HG03457 (cell line): ENCODE results near the gene TXNL4A.
A peak's percentile ranks its signal among the peaks of the same experiment; 100 is the strongest.
"Not testable (repeated sequence)": the region's sequence is repeated elsewhere in the genome, so short reads cannot be mapped to it uniquely, and the experiment has no call there.

ENCODE experiments used
- ATAC-seq: cut with Tn5 transposase; IDR thresholded peaks from one replicate; pipeline ENCODE4 v1.9.1; 2021; ENCODE audit warnings: moderate number of reproducible peaks; ENCODE audit not compliant: unreplicated experiment

The TXNL4A gene

DNA sequence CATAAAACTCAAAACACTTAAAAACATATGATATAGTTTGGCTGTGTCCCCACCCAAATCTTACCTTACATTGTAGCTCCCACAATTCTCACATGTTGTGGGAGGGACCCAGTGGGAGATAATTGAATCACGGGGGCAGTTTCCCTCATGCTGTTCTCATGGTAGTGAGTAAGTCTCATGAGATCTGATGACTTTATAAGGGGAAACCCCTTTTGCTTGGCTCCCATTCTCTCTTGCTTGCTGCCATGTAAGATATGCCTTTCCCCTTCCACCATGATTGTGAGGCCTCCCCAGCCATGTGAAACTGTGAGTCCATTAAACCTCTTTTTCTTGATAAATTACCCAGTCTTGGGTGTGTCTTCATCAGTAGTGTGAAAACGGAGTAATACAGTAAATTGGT is 11.3 kb upstream of the TXNL4A start:
- ATAC-seq: not testable (repeated sequence)

- no peak for ATAC-seq
These were observed 3.1 kb upstream of the TXNL4A start for GRCh38 chr18:79991494-79991893.

- no peak for ATAC-seq
These were observed 783 bp upstream of the TXNL4A start for GRCh38 chr18:79989195-79989497.

GRCh38 chr18:79988071-79988450 is 302 bp downstream of the TXNL4A start:
- peak; percentile 42 for ATAC-seq

DNA sequence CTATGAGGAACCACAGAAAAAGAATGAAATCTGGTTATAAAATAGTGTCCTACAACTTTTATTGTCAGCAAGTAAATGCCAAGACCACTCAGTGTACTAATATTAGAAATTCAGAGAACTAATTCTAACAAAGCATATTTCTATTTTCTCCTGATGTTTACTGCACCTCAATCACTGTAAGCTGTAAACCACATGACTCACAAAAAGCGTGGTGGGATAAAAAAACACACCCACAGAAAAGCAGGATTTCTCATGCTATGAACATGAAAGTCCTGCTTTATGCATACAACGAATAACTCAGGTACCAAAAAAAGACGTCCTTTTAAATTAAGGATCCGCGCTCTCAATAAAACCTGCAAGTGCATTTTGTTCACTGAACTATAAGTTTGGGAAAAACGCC is 797 bp downstream of the TXNL4A start:
- ATAC-seq: no peak

GRCh38 chr18:79986726-79987125 is 1.6 kb downstream of the TXNL4A start:
- ATAC-seq: no peak

GRCh38 chr18:79985172-79985571 is 3.2 kb downstream of the TXNL4A start:
- ATAC-seq: no peak

- no peak for ATAC-seq
These were observed 4.6 kb downstream of the TXNL4A start for GRCh38 chr18:79983793-79984192.

DNA sequence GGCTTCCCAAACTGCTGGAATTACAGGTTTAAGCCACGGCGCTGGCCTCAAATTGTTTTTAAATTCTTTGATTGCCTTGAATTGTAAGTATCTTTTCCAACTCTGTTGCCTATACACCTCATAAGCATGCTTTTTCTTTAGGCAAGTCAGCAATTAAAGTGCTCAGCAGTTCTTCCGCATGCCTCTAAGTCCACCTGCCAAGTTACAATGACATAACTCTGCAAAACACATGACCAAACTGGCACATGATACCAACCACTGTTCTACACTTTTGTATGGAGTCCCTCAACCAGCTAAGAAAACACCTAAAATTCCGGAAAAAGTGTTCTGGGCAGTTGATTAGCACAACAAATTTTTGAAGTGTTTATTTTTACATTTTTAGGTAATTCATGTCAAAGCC is 5.1 kb downstream of the TXNL4A start:
- no peak for ATAC-seq

- ATAC-seq: no peak
These were observed 5.6 kb downstream of the TXNL4A start for GRCh38 chr18:79982736-79983135.

DNA sequence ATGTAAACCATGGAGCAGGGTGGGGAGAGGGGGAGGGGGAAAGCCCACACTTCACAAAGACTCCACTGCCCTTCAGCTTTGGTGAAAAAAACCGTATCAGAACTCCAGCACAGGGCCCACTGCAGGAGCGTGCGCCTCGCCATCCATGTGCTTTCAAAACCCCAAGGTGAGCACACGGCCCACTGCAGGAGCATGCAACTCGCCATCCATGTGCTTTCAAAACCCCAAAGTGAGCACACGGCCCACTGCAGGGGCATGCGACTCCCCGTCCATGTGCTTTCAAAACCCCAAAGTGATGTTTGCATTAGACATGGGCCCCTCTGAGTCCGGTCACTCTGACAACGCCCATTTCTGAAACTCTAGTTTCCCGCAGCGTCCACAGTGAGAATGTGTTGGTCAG is 7.8 kb downstream of the TXNL4A start:
- no peak for ATAC-seq

DNA sequence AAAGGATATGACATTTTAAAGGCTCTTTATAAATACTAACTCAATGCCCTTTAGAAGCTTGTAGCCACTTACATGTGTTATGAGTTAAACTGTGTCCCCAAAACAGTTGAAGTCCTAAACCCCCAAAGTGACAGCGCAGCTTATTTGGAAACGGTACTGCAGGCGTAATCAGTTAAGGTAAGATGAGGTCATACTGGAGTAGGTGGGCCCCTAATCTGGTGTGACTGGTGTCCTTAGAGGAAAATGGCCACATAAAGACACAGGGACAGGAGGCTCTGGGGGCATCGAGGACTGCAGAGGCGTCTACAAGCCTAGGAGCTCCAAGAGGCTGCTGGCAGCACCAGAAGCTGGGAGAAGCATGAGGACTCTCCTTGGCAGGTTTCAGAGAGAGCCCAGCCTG is 8.5 kb downstream of the TXNL4A start:
- no peak for ATAC-seq

DNA sequence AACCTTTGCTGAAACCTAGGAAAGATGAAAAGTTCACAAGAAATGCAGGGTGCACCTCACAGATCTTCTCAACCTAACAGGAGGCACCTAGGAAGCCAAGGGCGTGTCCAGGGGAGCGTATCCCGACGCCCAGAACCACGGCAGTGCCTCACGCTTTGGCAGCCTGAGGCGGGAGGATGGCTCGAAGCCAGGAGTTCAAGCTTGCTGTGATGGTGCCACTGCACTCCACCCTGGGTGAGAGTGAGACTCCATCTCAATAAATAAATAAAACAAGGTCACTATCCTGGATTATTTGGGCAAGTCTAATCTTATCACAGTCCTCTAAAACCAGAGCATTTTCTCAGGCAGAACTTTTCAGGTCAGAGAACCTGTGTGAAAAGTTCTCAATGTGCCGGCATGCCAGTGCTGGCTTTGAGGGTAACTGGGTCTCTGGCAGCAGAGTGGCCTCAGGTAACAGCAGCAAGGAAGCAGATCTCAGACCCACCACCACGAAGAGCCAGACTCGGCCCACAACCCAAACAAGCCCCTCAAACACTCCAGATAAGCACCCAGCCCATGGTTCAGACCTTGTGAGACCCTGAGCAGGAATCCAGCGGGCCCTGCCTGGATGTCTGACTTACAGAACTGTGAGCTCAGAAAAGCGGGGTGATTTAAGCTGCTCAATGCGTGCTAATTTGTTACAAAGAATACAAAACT is 12.2 kb downstream of the TXNL4A start:
- ATAC-seq: no peak

- no peak for ATAC-seq
These were observed 13.3 kb downstream of the TXNL4A start for GRCh38 chr18:79975043-79975442.

DNA sequence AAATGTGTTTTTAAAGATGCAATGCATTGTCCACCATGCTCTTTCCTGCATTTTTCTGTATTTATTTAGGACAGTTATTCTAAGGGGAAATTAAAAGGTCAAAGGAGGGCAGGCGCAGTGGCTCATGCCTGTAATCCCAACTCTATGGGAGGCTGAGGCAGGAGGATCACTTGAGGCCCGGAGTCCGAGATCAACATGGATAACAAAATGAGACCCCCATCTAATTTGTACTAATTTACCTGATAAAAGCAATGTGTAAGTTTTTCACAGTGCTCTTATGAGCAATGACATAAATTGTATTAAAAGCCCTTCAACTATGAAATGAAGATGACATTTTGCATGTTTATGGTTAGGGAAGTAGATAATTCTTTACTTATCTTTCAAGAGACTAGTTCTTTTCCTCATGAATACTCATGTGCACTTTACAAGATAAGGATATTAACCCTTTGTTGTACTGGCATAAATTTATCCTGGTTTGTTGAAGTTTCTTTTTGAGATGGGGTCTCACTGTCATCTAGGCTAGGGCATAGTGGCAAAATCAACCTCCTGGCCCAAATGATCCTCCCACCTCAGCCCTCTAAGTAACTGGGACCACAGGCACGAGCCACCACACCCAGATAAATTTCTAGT is 14.2 kb downstream of the TXNL4A start:
- ATAC-seq: no peak

GRCh38 chr18:79973517-79973916 is 14.8 kb downstream of the TXNL4A start:
- ATAC-seq: no peak

GRCh38 chr18:79972720-79973119 is 15.6 kb downstream of the TXNL4A start:
- no peak for ATAC-seq

DNA sequence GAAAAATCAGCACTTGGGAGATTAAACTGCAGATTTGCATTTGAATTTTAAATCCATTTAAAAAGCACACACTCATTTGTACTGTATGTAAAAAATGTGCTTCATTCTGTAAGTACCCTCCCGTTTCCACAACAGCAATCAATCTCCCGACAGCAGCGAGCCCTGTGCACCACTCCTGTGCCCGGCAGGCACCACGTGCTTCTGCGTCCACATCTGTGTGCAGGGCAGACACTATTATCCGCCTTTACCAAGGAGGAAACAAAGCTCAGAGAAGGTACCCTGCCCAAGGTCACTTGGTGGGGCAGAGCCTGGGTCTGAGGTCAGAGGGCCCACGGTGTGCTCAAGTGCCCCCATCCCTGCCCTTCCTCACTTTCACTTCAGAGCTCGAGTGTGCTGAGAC is 16.4 kb downstream of the TXNL4A start:
- no peak for ATAC-seq

- ATAC-seq: no peak
These were observed 17.0 kb downstream of the TXNL4A start for GRCh38 chr18:79971211-79971952.

DNA sequence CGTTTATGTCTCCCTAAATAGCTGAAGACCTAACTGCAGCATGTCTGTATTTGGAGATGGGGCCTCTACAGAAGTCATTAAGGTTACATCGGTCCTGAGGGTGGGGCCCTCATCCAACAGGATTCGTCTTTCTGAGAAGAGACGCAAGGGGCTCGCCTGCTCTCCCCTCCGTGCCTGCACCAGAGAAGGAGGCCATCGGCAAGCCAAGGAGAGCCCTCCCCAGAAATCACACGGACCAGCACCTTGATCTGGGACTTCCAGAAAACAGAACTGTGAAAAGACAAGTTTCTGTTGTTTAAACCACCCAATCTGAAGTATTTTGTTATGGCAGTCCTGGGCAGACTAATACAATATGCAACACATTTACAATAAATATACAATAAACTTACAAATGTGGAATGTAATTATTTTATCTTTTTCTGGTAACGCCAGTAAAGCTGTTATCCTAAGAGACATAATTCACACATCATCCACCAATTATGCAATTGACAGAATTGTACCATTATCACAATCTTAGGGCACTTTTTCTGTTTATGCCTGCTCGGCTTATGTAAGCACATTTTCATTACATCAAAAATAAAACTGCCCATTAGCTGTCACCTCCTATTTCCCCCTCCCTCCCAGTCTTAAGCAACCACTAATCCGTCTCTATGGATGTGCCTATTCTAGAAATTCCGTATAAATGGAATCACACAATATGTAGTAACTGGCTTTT is 17.8 kb downstream of the TXNL4A start:
- ATAC-seq: no peak

DNA sequence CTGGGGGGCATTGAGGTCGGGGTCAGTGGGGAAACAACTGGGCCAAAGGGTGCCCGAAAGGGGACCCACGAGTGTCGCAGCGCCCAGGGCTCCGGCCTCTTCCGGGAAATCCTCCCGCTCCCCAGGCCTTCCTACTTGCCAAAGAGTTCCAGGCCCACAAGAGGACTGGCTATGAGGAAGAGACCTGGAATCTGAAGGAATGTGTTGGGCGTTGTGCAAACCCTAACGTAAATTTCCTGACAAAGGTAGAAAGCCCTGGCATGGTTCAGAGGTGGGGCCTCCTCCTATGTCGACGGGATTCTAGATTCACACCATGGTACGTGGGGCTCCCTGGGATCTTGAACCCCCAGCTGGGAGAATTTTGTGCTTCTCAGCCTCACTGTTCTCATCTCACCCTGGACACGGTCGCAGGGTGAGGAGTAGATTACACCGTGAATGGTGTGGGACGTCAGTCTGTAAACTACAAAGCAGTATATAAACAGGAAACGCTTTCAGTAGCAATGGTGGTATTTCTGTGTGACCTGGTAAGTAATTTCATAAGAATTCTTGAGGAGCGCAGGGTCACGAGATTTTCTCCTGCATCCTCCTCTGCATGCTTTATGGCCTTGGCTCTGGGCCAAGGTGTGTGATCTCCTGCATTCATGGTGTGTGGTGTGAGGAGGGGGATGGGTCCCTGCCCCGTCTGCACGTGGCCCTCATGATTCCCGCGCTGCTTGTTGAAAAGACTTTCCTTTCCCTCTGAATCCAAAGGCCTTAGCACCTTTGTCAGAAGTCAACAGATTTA is 23.1 kb downstream of the TXNL4A start:
- no peak for ATAC-seq
